GM21528 (cell line): ENCODE data around the gene PGLYRP4.

ENCODE experiments used
- ATAC-seq: cut with Tn5 transposase; IDR thresholded peaks from one replicate; pipeline ENCODE4 v1.9.1; 2021; ENCODE audit warnings: mild to moderate bottlenecking, moderate library complexity; ENCODE audit not compliant: unreplicated experiment, low FRiP score

PGLYRP4 gene

GRCh38 chr1:153293480-153293775, 55.2 kb downstream of the PGLYRP4 start:
- ATAC-seq, result no peak

- ATAC-seq, result no peak
Observed at GRCh38 chr1:153292740-153293479, 55.7 kb downstream of the PGLYRP4 start.

- ATAC-seq, result no peak
Observed at GRCh38 chr1:153292185-153292584, 56.5 kb downstream of the PGLYRP4 start.

- ATAC-seq, result no peak
Observed at GRCh38 chr1:153291514-153291913, 57.1 kb downstream of the PGLYRP4 start.

- ATAC-seq, result no peak
Observed at GRCh38 chr1:153288634-153289275, 59.9 kb downstream of the PGLYRP4 start.
